ENCODE data around the gene ADAMTS12. TPM values are rescaled to one million over a fixed set of nuclear protein-coding genes. Genes with fewer than 3 reads are reported as not detected.

The ADAMTS12 gene
- total RNA-seq, 1 donor, result 6.9 TPM

DNA sequence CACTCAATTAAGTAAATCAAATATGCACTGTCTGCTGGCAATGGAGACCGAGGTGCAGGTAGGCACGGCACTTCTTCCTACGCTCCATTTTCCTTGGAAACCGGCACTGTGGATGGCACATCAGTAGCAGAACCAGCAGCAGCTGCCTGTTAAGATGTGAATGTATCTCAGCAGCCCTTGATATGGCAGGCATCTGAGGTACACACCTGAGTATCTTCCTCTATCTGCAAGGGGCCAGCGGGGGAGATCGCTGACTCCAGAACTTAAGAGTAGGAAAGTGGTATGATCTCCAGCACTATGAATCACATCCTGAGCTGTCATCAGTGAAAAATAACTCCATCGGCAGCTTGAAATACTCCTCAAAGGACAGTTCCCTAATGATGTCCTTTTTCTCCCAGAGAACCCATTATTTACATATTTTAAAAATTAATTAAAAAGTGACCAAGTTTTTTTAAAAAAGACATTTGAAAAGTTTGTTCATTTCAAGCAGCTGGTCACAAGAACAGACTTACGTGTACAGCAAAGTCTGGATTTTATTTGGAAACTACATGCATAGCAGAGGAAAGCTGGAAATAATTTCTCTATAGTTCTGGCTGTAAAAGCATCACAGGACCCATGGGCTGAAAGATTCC lies 97.1 kb downstream of the ADAMTS12 start:
- H3K4me2 ChIP-seq (ENCODE audit: insufficient read depth, low read length), result peak overlapping the region; percentile 29
- TF ChIP-seq, protein P1, sequence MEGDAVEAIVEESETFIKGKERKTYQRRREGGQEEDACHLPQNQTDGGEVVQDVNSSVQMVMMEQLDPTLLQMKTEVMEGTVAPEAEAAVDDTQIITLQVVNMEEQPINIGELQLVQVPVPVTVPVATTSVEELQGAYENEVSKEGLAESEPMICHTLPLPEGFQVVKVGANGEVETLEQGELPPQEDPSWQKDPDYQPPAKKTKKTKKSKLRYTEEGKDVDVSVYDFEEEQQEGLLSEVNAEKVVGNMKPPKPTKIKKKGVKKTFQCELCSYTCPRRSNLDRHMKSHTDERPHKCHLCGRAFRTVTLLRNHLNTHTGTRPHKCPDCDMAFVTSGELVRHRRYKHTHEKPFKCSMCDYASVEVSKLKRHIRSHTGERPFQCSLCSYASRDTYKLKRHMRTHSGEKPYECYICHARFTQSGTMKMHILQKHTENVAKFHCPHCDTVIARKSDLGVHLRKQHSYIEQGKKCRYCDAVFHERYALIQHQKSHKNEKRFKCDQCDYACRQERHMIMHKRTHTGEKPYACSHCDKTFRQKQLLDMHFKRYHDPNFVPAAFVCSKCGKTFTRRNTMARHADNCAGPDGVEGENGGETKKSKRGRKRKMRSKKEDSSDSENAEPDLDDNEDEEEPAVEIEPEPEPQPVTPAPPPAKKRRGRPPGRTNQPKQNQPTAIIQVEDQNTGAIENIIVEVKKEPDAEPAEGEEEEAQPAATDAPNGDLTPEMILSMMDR (IDR thresholded peaks at IDR 0.05; ENCODE audit: extremely low read depth, low read depth, low read length), result no peak
- peaks cover 2% of the 10 kb centered on the region for H4K20me1 ChIP-seq (ENCODE audit: insufficient read depth, low read length)
- H3K4me3 ChIP-seq (ENCODE audit: insufficient read depth, low read length), result no peak overlapping the region
- peaks cover 10% of the 10 kb centered on the region for H3K4me1 ChIP-seq (ENCODE audit: insufficient read depth, low read length)
- H3K79me2 ChIP-seq (ENCODE audit: insufficient read depth, low read length), result peaks cover 16% of the 10 kb centered on the region
- H3K9me3 ChIP-seq (ENCODE audit: low read depth, low read length), result no peaks in the 10 kb centered on the region
- H3K36me3 ChIP-seq (ENCODE audit: insufficient read depth, low read length), result no peaks in the 10 kb centered on the region
- H3K27ac ChIP-seq (ENCODE audit: low read depth, low read length), result no peak overlapping the region
- DNase-seq (ENCODE audit: insufficient read length, low spot score, missing footprints), result peak; percentile 48
- no peaks in the 10 kb centered on the region for H3K27me3 ChIP-seq (ENCODE audit: insufficient read depth, low read length)
- no peak overlapping the region for H2AFZ ChIP-seq (ENCODE audit: low read length)

DNA sequence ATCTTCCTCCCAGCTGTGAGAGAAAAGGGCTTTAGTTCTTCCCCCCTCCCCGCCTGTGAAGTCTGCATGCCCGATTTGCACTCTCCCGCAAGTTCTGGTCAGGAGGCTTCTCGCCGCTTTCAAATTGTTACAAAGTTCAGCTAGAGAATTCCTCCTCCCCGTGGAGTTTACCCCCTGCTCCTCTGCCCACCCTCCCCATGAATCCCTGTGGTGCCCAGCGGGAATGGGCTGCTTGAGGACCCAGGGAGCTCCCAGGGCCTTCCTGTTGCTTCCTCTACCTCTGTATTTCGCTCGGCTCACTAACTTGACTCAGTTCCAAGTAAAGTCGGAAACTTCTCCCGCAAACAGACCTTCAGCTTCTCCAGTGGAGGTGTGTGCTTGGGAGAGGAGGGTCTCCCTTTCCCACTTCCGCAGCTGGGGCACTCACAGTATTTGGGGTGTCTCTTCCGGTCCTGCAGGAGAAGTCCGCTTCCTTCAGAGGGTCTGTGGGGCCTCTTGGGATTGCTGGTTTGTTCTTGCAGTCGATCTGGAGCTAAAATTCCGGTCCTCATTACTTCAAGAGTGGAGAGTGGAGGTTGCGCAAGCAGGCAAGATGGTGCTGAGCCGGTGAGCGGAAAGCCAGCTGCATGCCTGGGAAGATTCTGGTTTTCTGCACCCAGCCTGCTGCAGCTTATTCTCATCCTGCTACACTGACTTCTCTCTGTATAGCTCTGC lies 97.8 kb downstream of the ADAMTS12 start:
- DNase-seq (ENCODE audit: insufficient read length, low spot score, missing footprints), result no peak

DNA sequence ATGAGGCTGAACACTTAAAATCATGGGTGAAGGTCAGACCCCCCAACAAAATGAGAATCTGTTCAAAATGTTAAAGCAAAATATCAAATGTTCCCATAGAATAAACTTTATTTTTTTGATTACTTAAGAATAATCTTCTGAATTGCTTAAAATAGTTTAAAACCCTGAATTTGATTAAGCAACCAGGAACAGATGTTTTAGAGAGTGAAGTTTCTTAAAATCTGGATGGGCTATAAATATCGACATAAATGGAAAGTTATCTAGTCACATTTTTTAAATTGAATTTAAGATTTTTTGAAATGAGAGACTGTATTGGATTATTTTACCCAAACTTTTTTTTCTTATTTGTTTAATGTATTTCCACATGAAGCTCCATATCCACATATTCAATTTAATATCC lies 98.5 kb downstream of the ADAMTS12 start:
- Histone ChIP-seq H3K9me3 (ENCODE audit: low read depth, low read length) (no peaks in the 10 kb centered on the region), H3K36me3 (ENCODE audit: insufficient read depth, low read length) (no peaks in the 10 kb centered on the region), H3K4me3 (ENCODE audit: insufficient read depth, low read length) (no peak overlapping the region), H2AFZ (ENCODE audit: low read length) (no peak overlapping the region), H3K4me2 (ENCODE audit: insufficient read depth, low read length) (no peak overlapping the region), H3K27ac (ENCODE audit: low read depth, low read length) (no peak overlapping the region), H4K20me1 (ENCODE audit: insufficient read depth, low read length) (no peaks in the 10 kb centered on the region), H3K79me2 (ENCODE audit: insufficient read depth, low read length) (peaks cover 8% of the 10 kb centered on the region), H3K27me3 (ENCODE audit: insufficient read depth, low read length) (no peaks in the 10 kb centered on the region), H3K4me1 (ENCODE audit: insufficient read depth, low read length) (peaks cover 23% of the 10 kb centered on the region)
- DNase-seq (ENCODE audit: insufficient read length, low spot score, missing footprints), result no peak
- TF ChIP-seq, protein P1 (IDR thresholded peaks at IDR 0.05; ENCODE audit: extremely low read depth, low read depth, low read length), result no peak

More for the DNA sequence above, 97.8 kb downstream of the ADAMTS12 start:
- no peaks in the 10 kb centered on the region for H4K20me1 ChIP-seq (ENCODE audit: insufficient read depth, low read length)
- no peak overlapping the region for H3K27ac ChIP-seq (ENCODE audit: low read depth, low read length)
- H3K27me3 ChIP-seq (ENCODE audit: insufficient read depth, low read length), result no peaks in the 10 kb centered on the region
- no peaks in the 10 kb centered on the region for H3K36me3 ChIP-seq (ENCODE audit: insufficient read depth, low read length)
- no peak overlapping the region for H2AFZ ChIP-seq (ENCODE audit: low read length)
- H3K4me3 ChIP-seq (ENCODE audit: insufficient read depth, low read length), result no peak overlapping the region
- H3K79me2 ChIP-seq (ENCODE audit: insufficient read depth, low read length), result peaks cover 9% of the 10 kb centered on the region
- TF ChIP-seq, protein P1 (IDR thresholded peaks at IDR 0.05; ENCODE audit: extremely low read depth, low read depth, low read length), result no peak
- peak overlapping the region; percentile 29 for H3K4me2 ChIP-seq (ENCODE audit: insufficient read depth, low read length)
- H3K4me1 ChIP-seq (ENCODE audit: insufficient read depth, low read length), result peaks cover 16% of the 10 kb centered on the region
- no peaks in the 10 kb centered on the region for H3K9me3 ChIP-seq (ENCODE audit: low read depth, low read length)

DNA sequence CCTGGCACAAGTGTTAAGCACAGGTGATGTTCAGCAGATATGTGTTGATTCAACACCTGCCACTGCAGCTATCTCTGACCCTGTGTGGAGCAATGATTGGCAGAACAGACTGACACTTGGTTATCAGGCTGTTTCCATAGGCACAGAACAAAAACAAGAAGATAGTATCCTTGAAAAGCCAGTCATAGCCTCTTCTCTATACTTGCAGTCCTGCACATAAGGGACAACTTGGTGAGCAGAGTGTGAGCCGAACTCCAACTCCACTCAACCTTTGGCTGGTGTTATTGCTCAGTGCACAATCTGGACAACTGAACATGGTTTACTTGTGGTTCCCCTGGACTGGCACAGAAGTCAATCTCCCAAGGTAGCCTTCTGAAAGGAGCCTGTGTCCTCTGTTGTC lies 99.2 kb downstream of the ADAMTS12 start:
- peaks cover 15% of the 10 kb centered on the region for H3K79me2 ChIP-seq (ENCODE audit: insufficient read depth, low read length)
- H3K9me3 ChIP-seq (ENCODE audit: low read depth, low read length), result no peaks in the 10 kb centered on the region
- no peaks in the 10 kb centered on the region for H3K27me3 ChIP-seq (ENCODE audit: insufficient read depth, low read length)
- no peak overlapping the region for H3K27ac ChIP-seq (ENCODE audit: low read depth, low read length)
- H4K20me1 ChIP-seq (ENCODE audit: insufficient read depth, low read length), result no peaks in the 10 kb centered on the region
- no peak overlapping the region for H3K4me2 ChIP-seq (ENCODE audit: insufficient read depth, low read length)
- no peak overlapping the region for H2AFZ ChIP-seq (ENCODE audit: low read length)
- no peak overlapping the region for H3K4me3 ChIP-seq (ENCODE audit: insufficient read depth, low read length)
- no peaks in the 10 kb centered on the region for H3K36me3 ChIP-seq (ENCODE audit: insufficient read depth, low read length)
- no peak for DNase-seq (ENCODE audit: insufficient read length, low spot score, missing footprints)
- TF ChIP-seq, protein P1 (IDR thresholded peaks at IDR 0.05; ENCODE audit: extremely low read depth, low read depth, low read length), result no peak
- H3K4me1 ChIP-seq (ENCODE audit: insufficient read depth, low read length), result peaks cover 25% of the 10 kb centered on the region
